HG03103 (cell line): ENCODE measurements around the gene CDK14.

Experiments
- ATAC-seq: cut with Tn5 transposase; IDR thresholded peaks from one replicate; pipeline ENCODE4 v1.9.1; 2021; ENCODE audit warnings: low read depth; ENCODE audit not compliant: unreplicated experiment

The CDK14 gene

DNA sequence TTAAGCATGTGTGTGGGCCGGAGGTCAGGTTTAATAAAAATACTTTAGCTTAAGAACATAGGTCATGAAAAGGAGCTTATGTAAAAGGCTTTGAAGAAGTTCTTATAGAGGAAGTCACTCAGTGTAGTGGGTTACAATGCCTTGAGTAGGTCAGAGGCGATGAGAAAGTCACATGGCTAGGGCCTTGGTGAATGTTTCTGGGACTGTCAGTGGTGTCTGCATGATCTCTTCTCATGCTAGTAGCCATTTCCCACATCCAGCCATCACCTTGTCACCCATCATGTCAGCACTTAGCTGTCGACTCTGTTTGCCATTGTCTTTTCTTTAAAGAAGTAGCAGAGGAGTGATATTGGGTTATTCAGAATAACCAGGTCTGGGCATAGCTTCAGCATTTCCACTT, 236.6 kb downstream of the CDK14 start:
- no peak for ATAC-seq

DNA sequence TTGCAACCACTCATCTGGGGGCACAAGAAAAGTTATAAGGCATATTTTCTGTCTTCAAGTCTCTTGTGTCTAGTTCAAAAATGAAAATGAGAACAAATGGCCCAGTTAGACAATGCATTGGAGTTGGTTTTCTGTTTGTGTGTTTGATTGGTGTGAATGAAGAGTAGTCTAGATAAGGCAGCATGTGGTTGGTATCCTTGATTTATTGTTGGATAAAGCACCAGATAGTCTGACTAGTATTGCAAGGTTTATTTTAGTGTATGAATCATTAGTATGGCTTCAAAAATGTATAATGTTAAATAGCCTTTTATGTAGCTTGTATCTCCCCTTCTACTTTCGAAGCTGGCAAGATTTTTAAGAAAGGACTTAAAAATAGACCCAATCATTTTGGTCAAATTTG, 237.3 kb downstream of the CDK14 start:
- no peak for ATAC-seq

DNA sequence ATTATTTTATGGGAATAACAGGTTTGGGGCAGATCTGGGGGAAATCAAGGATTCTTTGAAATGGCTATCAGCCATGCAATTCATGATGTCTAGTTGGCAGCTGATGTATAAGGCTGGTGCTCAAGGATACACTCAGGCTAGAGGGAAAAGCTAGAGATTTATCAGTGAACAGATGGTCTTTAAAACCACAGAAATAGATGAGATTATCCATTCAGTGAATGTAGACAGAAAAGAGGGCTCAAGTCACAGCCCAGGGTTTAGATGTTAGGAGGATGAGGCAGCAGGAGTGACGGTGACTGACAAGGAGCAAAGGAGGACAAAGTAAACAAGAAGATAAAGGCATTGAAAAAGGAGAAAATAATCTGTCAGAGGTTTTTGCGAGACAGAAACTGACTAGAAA, 238.7 kb downstream of the CDK14 start:
- no peak for ATAC-seq

DNA sequence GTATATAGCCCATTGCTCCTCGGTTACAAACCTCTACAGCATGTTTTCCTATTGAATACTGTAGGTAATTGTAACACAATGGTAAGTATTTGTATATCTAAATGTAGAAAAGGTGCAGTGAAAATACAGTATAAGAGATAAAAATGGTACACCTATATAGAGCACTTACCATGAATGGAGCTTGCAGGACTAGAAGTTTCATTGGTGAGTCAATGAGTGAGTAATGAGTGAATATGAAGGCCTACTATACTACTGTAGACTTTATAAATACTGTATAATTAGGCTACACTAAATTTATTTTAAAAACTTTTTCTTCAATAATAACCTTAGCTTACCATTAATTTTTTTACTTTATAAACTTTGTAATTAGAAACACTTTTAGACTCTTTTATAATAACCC, 239.7 kb downstream of the CDK14 start:
- no peak for ATAC-seq

DNA sequence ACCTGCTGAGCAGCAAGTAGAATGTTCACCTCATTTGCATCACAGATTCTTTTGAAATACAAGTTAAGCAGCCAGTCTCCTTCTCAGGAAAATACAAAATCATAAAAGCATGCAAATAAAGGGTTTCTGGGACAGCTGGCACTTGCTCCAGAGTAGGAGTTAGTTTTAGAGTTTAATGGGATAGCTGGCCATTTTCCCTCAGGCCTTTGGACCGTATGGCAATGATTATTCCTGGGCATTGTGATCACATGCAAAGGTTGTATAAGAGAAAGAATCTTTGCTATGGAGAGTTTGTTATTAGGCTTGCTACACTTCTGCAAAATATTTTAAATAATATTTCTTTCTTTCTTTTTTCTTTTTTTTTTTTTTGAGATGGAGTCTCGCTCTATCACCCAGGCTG, 240.8 kb downstream of the CDK14 start:
- no peak for ATAC-seq

DNA sequence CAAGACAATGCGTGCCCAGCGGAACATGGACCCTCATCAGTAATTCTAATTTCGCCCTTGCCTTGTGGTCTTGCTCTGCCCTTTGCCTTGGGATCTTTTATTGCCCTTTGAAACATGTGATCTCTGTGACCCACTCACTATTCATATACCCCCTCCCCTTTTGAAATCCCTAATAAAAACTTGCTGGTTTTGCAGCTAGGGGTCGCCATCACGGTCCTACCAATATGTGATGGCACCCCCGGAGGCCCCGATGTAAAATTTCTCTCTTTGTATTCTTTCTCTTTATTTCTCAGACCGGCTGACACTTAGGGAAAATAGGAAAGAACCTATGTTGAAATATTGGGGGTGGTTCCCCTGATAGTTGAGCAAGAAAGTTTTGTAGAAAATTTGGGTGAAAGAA, 242.7 kb downstream of the CDK14 start:
- no peak for ATAC-seq

DNA sequence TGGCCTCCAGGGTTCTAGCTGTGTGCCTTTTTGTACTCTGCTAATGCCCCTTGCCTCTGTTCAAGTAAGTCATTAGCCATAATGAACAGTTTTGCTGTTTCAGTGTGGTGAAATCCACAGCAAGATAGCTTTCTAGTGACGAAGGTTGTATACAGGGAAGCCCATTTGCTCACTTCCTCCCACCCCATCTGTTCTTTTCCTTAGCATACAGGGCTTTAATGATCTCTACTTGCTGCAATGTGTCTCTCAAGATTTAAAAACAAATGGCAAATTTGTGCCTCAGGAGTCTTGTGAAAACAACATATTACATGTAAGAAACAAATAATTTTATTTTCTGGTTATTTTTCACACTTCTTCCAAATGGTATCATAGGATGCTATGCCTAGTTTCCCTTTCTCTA, 243.2 kb downstream of the CDK14 start:
- no peak for ATAC-seq

DNA sequence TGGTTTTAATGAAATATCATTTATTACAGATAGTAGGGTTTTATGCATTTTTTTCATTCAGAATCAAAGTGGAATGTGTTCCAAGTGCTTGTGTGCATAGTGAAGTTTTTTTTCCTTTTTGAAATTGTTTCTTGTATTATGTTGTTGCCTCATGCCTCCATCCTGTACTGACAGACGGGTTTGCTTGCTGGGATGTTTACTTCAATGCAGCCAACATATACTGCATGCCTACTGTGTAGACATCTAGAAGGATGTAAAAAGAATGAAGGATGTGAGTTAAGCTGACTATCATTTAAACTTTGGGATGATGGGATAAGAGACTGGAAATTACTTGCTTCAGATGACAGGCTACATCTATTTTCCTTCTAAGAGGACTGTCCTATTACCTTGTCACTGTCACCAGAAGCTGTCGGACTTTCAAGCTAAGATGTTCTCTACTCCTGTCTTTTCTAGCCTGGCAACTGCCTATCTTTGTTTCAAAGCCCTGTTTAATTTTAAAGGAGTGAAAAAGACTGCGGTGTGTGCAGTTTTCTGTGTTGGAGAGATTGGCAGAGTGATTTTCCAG, 243.7 kb downstream of the CDK14 start:
- ATAC-seq = no peak

DNA sequence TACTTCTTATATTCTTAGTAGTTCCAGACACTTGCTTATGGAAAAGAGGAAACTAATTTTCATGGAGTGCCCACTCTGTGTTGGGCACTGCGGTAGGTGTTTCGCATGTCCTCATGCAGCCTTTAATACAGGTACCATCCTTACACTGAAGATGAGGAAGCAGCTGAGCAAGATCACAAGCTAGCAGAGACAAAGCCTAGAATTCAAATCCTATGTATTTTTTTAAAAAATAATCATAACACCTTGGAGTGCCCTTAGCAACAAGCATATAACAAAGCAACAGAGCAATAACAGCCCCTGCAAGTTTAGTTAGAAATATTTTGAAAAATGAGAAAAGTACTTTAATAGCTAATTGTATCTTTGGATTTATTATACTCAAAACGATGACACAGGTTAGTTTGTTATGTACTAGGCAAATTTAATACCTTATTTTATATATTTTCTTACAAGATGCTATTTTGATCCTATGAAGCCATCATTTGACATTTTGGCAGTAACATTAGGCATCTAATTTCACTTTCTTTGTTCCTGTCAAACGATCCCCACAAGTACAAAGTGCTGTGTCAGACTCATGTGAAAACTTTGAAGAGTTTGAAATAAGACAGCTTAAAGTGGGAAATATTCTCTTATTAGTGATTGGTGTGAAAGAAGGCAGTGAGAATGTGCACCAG, 245.8 kb downstream of the CDK14 start:
- no peak for ATAC-seq

DNA sequence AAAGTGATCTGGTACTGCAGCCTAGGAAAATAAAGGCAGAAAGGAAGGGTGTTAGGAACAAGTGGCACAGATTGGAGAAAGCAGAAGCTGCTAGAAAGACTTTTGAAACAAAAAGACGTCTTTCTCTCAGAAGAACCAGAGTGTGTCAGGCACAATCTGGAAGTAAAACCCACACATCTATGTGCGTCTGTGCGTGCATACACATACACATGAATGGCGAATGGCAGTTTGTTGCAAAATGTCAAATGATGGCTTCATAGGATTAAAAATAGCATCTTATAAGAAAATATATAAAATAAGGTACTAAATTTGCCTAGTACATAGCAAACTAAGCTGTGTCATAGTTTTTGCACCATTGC, 246.3 kb downstream of the CDK14 start:
- no peak for ATAC-seq

DNA sequence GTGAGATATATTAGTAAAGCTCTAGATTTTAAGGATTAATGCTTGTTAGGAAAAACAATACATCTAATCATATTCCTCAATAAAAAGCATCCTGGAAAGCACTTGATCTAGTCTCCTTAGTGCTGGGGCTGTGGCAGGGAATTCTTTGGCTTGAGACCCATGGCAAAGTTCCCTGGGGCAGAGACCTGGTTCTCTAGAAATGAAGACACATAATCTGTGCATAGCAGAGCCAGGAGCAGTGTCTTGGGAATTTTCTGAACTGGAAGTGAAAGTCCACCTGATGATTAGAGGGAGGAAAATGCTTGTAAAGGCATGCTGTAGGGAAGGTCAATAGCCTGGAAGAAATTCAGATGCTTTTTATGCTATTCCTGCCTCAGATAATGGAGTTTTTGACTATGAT, 247.4 kb downstream of the CDK14 start:
- no peak for ATAC-seq

DNA sequence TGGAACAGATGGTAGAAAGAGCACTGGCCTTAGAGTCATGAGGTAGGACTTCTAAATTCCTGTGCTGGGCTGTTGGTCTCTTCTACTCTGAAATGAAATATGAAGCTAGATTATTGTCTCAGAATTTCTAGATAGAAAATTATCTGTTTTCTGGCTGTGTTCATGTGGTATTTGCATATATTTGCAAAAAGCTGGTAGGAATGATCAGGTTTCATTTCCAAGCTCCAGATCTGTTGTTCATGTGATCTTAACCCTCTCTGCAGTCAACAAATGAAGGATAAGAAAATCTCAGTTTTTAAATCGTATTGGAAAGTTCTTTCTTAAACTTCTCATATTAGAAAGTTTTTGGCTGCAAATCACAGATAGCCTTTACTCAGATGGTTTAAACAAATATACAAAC, 248.3 kb downstream of the CDK14 start:
- ATAC-seq = no peak

DNA sequence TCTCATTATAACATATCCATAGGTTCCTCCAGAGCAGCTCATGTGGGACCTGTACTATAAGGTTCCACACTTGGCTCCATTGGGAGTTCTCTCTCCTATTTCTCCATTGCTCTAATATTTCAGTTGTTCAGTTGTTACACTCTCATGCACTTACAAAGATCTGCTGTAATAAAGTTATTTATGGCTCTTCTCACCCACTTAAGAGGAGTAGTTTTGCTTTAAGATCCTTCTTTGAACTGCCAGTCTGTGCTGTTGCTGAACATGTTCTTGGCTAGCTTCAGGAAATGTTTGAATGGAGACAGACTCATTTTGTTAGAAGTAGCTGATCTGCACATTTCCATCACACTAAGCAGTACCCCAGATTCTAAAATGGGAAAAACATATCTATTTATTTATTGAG, 250.1 kb downstream of the CDK14 start:
- ATAC-seq = no peak

DNA sequence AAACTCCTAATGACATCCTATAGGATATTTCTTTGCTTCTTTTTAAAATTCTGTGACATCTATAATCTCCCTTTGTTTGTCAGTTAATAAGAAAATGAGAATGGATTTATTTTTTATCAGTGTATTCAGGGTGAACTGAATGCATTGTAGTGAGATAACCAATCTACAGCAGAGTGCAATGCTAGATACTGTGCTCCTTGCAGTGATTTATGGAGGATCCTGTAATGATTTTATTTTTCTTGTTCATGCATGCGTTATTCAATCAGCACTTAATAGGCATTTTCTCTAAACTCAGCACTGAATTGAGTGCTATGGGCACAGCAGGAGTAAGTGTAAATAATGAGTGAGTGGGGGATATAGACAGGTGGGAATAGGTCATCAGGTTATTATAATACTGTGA, 253.9 kb downstream of the CDK14 start:
- ATAC-seq = no peak

DNA sequence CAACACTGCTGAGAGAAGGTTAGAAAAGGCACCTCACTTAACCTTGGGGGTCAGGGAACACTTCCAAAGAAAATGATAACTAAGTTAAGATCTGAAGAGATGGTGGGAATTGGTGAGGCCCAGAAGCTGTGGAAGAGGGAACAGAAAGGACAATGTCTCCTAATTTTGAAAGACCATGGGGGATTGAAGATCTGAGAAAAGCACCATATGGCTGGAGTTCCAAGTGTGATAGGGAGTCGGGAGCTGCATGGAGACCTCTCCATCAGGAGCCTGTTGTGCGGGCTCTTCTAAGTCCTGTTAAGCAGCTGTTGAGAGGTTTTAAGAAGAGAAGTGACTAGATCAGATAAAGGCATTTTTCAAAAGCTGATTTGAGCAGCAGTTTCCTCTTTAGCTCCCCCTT, 254.3 kb downstream of the CDK14 start:
- no peak for ATAC-seq

DNA sequence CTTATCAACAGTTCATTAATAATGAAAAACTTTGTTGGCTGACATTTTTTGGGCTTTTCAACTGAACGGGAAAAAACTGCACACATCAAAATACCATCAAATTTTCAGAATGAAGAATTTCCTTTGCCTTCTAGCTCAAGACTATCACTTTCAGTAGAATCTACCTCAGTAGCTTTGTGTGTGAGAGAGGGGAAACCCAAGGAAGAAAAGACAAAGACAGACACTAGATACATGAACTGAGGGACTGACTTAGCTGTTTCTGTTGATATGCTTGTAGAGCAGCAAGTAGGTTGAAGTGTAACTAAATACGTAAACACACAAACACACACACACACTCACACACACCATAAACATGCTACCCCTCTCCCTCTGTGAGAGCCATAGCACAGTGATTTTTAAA, 257.1 kb downstream of the CDK14 start:
- ATAC-seq = no peak

DNA sequence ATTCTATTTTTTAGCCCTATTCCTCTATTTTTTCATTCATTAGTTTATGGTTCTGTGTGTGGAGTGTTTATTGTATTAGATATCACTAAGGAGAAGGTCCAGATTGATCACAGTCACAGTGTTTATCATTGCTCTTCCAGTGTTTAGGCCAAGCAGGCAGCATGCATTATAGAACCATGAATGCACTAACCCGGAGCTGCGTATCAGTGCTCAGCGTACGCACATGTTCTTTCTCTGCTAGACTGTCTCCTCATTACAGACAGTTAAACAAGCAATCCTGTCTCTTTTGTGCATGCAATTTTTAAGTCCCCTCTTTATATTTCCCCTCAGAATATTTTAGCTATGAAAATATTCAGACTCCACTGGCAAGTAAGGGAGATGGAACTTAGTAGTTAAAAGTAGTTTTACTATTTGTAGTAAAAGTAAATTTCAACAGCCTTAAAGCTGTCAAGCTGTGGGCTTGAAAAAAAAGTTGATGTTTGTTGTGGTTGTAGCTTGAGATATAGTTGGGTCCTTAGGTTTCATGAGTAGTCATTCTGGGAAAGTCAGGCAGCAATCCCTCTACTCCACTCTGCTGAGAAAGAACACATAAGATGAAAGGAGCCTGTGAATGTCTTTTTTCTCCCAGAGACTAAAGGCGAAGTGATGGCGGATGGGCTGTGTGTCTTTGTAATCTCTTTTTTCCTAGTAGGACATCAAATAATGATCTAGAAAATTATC, 260.4 kb downstream of the CDK14 start:
- ATAC-seq = no peak

DNA sequence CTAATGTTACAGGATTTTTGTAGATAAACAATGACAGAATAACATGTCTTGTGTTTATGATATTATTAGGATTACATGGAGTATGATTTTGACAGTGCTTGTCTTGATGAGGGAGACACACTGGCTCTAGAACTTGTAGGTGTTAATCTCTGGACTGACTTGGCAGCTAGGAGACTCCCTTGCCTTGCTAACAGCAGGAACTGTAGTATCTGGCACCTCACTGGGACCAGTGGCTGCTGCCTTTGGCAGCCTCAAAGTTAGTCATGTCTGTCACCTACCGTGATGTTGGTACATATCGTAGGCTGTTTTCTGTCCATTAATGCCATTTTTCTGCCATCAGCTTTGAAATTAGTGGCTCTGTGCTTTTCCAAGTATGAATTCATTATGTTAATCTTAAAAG, 261.5 kb downstream of the CDK14 start:
- ATAC-seq = no peak

DNA sequence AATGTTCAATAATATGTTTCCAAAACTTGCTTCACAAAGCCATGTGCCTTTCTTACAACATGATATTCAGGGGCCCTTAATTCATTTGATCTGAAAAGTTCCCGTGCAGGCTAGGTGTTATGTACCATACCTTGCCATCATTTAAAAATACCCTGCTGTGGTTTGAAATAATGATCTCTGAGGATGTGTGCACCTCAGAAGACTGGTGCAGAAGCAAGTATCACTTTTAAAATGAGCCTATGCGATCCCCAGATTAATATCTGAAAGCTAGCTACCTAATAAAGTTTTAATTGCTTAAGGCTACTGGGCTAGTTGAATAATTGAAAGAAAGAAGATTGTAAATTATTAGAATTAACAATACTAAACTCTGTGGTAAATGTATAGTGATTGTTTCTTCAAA, 262.4 kb downstream of the CDK14 start:
- peak; percentile 48 for ATAC-seq

DNA sequence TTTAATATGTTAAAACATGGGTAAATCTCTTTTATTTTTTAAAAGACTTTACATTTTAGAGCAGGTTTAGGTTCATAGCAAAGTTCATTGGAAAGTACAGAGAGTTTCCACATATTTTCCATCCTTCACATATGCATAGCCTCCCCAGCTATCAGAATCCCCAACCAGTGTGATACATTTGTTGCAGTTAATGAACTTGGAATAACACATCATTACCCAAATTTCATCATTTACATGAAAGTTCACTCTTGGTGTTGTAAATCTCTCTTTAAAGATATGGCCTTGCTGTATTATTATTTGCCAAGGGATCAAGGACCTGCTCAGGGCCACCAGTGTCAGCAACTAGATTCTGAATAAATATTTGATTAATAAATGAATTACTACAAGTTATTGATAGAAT, 263.4 kb downstream of the CDK14 start:
- no peak for ATAC-seq

DNA sequence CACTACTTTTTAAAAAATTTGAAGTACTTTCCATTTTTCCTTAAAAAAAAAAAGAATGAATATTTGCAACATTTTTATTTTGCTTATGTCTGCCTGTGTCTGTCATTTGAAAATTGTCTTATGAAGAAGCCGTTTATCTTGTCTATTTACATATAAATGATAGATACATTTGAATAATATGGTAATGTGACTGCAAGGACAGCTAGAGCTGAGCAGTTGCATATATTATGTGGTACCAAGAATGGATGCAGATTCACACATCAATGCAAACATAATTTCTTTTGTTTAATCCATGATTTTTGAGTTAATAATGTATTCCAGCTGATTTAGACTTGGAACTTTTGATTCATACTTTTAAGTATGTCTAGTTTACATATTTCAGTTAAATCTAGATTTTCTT, 268.0 kb downstream of the CDK14 start:
- no peak for ATAC-seq

DNA sequence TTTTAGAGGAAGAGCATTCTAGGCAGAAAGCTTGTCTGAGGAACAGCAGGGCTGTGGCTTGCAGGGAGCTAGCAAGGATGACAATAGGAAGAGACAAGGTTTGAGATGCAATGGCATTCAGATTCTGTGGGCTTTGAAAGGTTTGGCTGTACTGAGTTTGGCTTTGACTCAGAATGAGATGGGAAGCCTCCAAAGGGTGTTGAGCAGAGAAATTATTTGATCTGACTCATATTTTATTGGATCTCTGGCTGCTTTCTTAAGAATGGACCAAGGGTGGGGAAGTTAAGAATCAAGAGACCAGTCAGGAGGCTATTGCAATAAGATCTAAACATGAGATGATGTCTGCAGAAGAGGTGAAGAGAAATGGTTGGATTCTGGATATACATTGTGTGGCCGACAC, 273.2 kb downstream of the CDK14 start:
- no peak for ATAC-seq
